Right lobe of liver (tissue), 4 donors: ENCODE data around the gene ARHGEF10L.

Experiments used
- CTCF ChIP-seq, 4 donors: fragments of 200-600 bp in 3 of 4; fragments of 450-650 bp in 1 of 4; IDR thresholded peaks; one replicate each; pipeline versions ENCODE4 v1.5.1 to v1.8.0; 2016 to 2022; ENCODE audit warnings: antibody characterized with exemption in 4 of 4, mild to moderate bottlenecking in 2 of 4
- POLR2A ChIP-seq: fragments of 450-650 bp; IDR thresholded peaks from one replicate; pipeline ENCODE4 v1.6.1; 2017; ENCODE audit warnings: antibody characterized with exemption, mild to moderate bottlenecking
- donor health status: DM: no; HTN: no; CAD: no.
- donor health status: DM: no; HTN: no; CAD: no.
- donor health status: DM: no; HTN: yes; CAD: no.

- TF ChIP-seq POLR2A = no peak
- no peak for TF ChIP-seq CTCF (IDR thresholded peaks at IDR 0.05)
These were observed 203.6 kb downstream of the ARHGEF10L start for GRCh38 chr1:17743008-17743647.
